GM19438 (cell line): ENCODE results near the gene ARID2.

Experiments
- ATAC-seq: cut with Tn5 transposase; IDR thresholded peaks from one replicate; pipeline ENCODE4 v1.9.1; 2021; ENCODE audit warnings: low read depth; ENCODE audit not compliant: unreplicated experiment

ARID2 gene

GRCh38 chr12:45762185-45763110, 32.9 kb downstream of the ARID2 start:
- ATAC-seq: no peak

- no peak for ATAC-seq
Observed at GRCh38 chr12:45763381-45763780, 33.9 kb downstream of the ARID2 start.

- no peak for ATAC-seq
Observed at GRCh38 chr12:45768194-45768593, 38.7 kb downstream of the ARID2 start.

GRCh38 chr12:45773747-45774146, 44.2 kb downstream of the ARID2 start:
- ATAC-seq: no peak

DNA sequence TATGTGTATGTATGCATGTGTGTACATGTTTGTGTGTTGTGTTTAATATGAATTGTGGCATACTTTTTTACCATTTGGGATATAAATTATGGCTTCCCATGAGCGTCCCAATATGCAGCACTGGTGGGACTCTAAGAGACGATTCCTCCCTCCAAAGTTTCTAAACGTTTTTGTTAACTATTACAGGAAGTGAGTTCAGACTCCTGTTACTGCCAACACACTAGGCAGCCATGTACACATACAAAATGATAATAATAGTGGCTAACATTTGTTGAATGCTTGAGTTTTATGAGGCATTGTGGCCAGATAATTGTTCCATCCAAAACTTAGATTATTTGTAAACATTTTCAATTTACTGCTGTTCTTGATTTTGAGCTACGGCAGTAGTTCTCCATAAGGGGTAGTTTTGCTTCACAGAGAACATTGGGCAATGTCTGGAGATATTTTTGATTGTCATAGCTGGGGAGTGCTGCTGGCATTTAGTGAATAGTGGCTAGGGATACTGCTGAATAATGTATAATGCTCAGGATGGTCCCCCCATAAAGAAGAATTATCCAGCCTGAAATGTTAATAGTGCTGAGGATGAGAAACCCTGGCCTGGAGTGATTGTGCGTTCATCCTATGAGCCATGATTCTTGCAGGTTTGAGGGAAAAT, 45.1 kb downstream of the ARID2 start:
- no peak for ATAC-seq

- ATAC-seq: no peak
Observed at GRCh38 chr12:45775465-45775864, 46.0 kb downstream of the ARID2 start.

DNA sequence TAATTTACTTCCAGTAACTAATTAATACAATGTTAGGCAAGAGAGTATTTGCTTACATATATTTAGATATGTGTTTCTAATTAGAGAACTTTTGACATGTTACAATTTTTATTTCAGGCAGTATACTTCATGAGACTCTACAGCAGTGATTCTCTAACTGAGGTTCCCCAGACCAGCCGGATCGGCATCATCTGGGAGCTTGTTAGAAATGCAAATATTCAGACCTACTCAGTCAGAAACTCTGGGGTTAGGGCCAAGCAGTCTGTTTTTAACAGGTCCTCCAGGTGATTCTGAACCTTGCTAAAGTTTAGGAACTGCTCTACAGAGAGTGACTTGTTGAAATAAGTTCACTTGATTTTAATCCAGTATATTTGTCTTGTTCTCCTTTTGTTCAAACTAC, 46.5 kb downstream of the ARID2 start:
- ATAC-seq: no peak

- ATAC-seq: no peak
Observed at GRCh38 chr12:45779936-45780335, 50.4 kb downstream of the ARID2 start.

DNA sequence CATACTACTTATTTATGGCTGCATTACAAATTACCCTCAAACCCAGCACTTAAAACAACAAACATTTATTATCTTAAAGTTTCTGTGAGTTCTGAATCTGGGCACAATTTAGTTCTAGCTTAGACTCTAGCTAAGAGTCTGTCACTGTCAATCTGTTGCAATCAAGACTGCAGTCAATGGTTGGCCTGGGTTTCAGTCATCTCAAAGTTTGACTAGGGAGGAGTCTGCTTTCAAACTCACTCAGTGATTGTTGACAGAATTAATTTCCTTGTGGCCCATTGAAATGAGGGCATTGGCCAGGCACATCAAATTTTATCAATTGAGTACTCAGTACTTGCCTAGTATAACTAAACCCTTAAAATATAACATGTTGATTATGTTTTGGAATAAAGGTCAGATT, 51.6 kb downstream of the ARID2 start:
- no peak for ATAC-seq

- ATAC-seq: no peak
Observed at GRCh38 chr12:45785315-45785714, 55.8 kb downstream of the ARID2 start.

DNA sequence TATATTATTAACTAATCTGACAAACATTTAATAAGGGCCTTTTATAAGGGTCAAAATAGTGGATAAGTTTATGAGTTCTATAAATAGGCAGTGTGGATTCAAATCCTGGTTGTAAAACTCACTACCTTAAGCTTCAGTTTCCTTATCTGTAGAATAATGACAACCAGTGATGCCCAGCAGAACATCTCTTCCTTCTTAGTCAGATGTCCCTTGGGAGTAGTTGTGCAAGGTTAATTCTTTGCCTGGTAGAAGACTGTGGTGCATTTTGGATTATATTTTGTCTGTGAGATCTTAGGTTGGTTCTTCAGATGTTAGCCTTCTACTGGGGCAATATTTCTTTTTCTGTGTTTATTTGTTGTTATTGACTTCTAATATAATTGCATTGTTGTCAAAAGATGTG, 59.5 kb downstream of the ARID2 start:
- ATAC-seq: no peak

GRCh38 chr12:45794422-45794821, 64.9 kb downstream of the ARID2 start:
- ATAC-seq: no peak

GRCh38 chr12:45801625-45802024, 72.1 kb downstream of the ARID2 start:
- no peak for ATAC-seq

- no peak for ATAC-seq
Observed at GRCh38 chr12:45803111-45803510, 73.6 kb downstream of the ARID2 start.

- no peak for ATAC-seq
Observed at GRCh38 chr12:45816652-45817051, 87.1 kb downstream of the ARID2 start.

DNA sequence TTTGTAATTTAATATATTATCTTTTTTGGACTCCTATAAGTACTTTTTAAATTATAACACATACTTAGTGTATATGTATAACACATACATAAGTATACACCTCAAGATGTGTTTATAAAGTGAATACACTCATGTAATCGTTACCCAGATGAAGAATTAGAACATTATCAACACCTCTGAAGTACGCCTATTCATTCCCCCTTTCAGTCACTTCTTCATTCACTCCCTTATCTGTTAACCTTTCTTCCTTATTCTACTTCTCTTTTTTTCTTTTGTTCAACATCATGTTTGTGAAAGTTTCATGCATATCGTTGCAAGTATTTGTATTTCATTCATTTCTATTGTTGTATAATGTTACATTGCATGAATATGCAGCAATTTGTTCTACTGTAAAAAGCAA, 98.5 kb downstream of the ARID2 start:
- peak; percentile 22 for ATAC-seq

DNA sequence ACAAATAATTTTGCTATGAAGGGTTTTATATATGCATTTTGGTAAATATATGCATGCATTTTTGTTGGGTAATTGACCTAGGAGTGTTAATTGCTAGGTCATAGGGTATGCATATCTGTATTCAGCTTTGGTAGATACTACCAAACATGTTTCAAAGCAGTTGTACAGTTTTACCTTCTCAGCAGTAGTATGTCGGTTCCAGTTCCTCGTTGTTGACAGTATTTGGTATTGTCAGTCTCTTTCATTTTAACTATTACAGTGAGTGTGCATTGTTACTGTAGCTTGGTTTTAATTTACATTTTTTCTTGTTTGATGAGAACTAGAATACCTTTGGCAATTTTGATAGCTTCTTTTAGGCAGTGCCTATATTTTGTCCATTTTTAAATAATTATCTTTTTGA, 98.9 kb downstream of the ARID2 start:
- ATAC-seq: peak; percentile 81

DNA sequence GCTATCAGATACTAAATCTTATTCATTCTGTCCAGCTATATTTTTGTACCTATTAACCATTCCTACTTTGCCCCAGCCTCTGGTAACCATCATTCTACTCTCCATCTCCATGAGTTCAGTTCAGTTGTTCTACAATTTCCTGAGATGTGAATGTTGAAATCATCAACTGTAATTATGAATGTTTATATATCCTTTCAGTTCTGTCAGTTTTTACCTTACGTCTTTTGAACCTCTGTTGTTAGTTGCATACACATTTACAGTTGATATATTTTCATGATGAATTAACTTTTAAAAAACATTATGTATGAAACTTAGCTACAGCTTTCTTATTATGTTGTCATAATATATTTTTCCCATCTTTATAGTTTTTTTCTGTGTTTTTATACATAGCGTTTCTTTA, 102.1 kb downstream of the ARID2 start:
- ATAC-seq: no peak

DNA sequence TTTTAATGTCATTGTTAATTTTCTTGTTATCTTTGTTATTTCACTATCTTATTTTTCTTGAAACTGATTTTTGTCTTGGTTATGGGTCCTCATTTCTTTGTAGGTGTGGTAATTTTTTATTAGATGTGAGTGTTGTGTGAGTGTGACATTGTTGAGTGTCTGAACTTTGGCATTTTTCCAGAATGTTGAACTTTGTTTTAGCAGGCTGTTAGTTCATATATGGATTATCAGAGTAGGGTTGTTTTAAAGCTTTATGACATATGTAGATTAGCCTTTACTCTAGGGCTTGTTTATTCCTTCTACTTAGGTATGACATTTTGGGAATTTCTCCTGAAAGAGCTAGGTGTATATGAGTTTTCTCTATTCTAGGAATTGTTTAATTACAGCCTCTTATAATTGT, 103.9 kb downstream of the ARID2 start:
- ATAC-seq: no peak

DNA sequence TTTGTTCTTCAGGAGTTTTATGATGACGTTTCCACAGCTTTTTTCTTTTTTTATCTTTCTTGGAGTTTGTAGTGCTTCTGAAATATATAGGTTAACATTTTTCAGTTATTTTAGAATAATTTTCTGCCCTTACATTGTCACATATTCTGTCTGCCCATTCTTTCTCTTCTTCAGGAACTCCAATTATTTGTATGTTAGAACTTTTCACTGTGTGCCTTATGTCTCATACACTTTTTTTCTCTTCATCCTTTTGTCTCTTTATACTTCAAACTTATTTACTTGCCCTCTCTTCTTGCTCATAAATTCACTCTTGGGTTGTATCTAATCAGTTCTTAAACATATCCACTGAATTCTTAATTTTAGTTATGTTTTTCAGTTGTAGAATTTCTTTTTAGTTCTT, 105.3 kb downstream of the ARID2 start:
- ATAC-seq: no peak

- no peak for ATAC-seq
Observed at GRCh38 chr12:45839917-45840316, 110.4 kb downstream of the ARID2 start.

GRCh38 chr12:45849289-45849688, 119.8 kb downstream of the ARID2 start:
- ATAC-seq: no peak
